ENCODE results near the gene TIAM2. TPM values are rescaled to one million over a fixed set of nuclear protein-coding genes. Genes with fewer than 3 reads are reported as not detected.
A peak's percentile ranks its signal among the peaks of the same experiment; 100 is the strongest.
"Not testable (repeated sequence)": the region's sequence is repeated elsewhere in the genome, so short reads cannot be mapped to it uniquely, and the experiment has no call there.

TIAM2 gene
- total RNA-seq, 1 donor from 2014 or later = 6.2 TPM

GRCh38 chr6:155181498-155181897, 186.4 kb downstream of the TIAM2 start:
- Histone ChIP-seq H3K4me3 (no peak overlapping the region), H3K36me3 (no peaks in the 10 kb centered on the region), H3K9me3 (no peaks in the 10 kb centered on the region), H3K27ac (no peak overlapping the region), H3K4me1 (no peaks in the 10 kb centered on the region), H3K27me3 (no peaks in the 10 kb centered on the region)
- TF ChIP-seq, protein P1, sequence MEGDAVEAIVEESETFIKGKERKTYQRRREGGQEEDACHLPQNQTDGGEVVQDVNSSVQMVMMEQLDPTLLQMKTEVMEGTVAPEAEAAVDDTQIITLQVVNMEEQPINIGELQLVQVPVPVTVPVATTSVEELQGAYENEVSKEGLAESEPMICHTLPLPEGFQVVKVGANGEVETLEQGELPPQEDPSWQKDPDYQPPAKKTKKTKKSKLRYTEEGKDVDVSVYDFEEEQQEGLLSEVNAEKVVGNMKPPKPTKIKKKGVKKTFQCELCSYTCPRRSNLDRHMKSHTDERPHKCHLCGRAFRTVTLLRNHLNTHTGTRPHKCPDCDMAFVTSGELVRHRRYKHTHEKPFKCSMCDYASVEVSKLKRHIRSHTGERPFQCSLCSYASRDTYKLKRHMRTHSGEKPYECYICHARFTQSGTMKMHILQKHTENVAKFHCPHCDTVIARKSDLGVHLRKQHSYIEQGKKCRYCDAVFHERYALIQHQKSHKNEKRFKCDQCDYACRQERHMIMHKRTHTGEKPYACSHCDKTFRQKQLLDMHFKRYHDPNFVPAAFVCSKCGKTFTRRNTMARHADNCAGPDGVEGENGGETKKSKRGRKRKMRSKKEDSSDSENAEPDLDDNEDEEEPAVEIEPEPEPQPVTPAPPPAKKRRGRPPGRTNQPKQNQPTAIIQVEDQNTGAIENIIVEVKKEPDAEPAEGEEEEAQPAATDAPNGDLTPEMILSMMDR (IDR thresholded peaks at IDR 0.05) = no peak
- ATAC-seq (no peak), DNase-seq (no peak)
- intact Hi-C loops (cut with DNase I) = no loop called here

GRCh38 chr6:155182103-155182502, 187.0 kb downstream of the TIAM2 start:
- H3K36me3 ChIP-seq = no peaks in the 10 kb centered on the region
- no peaks in the 10 kb centered on the region for H3K27me3 ChIP-seq
- H3K9me3 ChIP-seq = no peaks in the 10 kb centered on the region
- no peak for ATAC-seq
- DNase-seq = no peak
- no peak overlapping the region for H3K4me3 ChIP-seq
- intact Hi-C loops (cut with DNase I) = no loop called here
- no peaks in the 10 kb centered on the region for H3K4me1 ChIP-seq
- no peak overlapping the region for H3K27ac ChIP-seq
- TF ChIP-seq, protein P1 (IDR thresholded peaks at IDR 0.05) = no peak

- no peak overlapping the region for H3K27ac ChIP-seq
- no peaks in the 10 kb centered on the region for H3K36me3 ChIP-seq
- DNase-seq (no peak), ATAC-seq (peak; percentile 65)
- H3K9me3 ChIP-seq = no peaks in the 10 kb centered on the region
- TF ChIP-seq, protein P1 (IDR thresholded peaks at IDR 0.05) = no peak
- no peaks in the 10 kb centered on the region for H3K27me3 ChIP-seq
- H3K4me3 ChIP-seq = no peak overlapping the region
- H3K4me1 ChIP-seq = no peaks in the 10 kb centered on the region
- intact Hi-C loops (cut with DNase I) = no loop called here
Measured at GRCh38 chr6:155183095-155183494, 188.0 kb downstream of the TIAM2 start.

GRCh38 chr6:155185041-155185440, 189.9 kb downstream of the TIAM2 start:
- H3K4me3 ChIP-seq; ATAC-seq; H3K27ac ChIP-seq; DNase-seq; H3K36me3 ChIP-seq; intact Hi-C loops (cut with DNase I); H3K27me3 ChIP-seq; H3K9me3 ChIP-seq; H3K4me1 ChIP-seq: not testable (repeated sequence)

DNA sequence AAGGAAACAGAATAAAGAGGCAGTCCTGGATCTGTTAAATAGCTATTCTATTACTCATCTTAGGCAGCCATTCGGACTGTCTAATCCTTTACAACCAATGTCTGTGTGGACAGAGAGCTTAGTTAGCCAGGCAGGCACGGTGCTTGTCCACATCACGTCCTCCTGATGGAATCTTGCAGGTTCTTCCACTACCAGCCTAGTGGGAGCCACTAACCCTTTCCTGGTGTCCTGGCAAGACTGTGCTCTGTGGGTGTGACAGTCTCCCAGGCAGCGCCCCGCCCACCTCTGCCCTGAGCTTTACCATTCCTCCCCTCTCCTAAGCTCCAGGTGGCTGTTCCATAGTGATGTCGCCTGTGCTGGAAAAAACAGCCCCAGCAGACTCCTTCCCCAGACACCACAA, 190.4 kb downstream of the TIAM2 start:
- Histone ChIP-seq H3K4me3 (no peak overlapping the region), H3K4me1 (peaks cover 4% of the 10 kb centered on the region), H3K27me3 (no peaks in the 10 kb centered on the region), H3K36me3 (no peaks in the 10 kb centered on the region), H3K27ac (no peak overlapping the region), H3K9me3 (no peaks in the 10 kb centered on the region)
- intact Hi-C loops (cut with DNase I) = no loop called here
- DNase-seq (no peak), ATAC-seq (peak; percentile 35)
- TF ChIP-seq, protein P1 (IDR thresholded peaks at IDR 0.05) = no peak

DNA sequence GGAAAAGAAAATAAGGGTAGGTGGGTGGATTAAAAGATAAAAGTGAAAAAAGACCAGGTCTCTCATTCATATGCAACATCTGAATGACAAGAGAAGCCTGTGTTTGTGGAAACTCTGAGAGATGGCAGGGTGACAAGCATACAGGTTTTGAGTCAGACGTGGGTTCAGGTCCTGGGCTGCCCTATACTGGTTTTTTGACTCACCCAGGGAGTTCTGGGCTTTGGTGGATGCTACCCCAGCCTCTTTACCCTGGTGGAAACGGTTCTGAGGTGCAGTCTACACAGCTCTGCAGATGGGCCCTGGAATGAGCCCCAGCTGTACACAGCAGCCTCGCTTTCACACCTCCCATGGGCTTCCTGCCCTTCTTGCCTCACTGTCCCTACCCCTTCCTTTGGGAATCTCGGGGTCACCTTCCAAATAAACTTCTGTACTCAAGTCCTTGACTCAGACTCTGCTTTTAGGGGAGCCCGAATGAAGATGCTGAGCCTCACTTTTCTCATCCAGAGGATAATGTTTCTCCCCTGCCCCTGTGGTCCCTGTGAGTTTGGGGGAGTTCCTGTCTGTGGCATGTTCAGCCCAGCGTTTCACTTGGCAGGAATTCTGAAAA, 191.0 kb downstream of the TIAM2 start:
- ATAC-seq = no peak
- no peaks in the 10 kb centered on the region for H3K36me3 ChIP-seq
- H3K27me3 ChIP-seq = no peaks in the 10 kb centered on the region
- H3K4me1 ChIP-seq = peaks cover 4% of the 10 kb centered on the region
- no peak overlapping the region for H3K4me3 ChIP-seq
- intact Hi-C loops (cut with DNase I) = no loop called here
- no peak for DNase-seq
- TF ChIP-seq, protein P1 (IDR thresholded peaks at IDR 0.05) = no peak
- H3K9me3 ChIP-seq = no peaks in the 10 kb centered on the region
- no peak overlapping the region for H3K27ac ChIP-seq
